ENCODE measurements around the gene PTPRR.
A peak's percentile ranks its signal among the peaks of the same experiment; 100 is the strongest.

Gene PTPRR

DNA sequence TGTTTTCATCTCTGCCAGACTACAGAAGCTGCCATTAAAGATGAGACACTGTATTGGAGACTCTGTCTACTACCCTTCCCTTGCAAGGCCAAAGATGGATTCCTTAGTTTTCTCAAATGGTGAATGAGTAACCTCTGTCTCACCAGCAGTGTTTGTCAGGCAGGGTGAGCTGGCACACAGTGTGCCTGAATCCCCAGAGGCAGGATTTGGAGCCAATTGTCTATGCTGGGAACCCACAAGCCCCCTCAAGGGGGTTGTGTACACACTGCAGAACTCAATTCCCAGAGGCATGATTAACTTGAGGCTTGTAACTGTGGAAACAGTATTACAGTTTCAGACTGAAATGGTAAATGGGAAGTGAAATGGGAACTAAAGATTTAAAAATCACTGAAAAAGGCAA, 146.5 kb downstream of the PTPRR start:
- no peak overlapping the region for H2BK120ac ChIP-seq (ENCODE audit: insufficient read depth, low read length, poor library complexity)
- H3K9me3 ChIP-seq (ENCODE audit: insufficient read depth, low read depth, low read length) = no peaks in the 10 kb centered on the region
- H3K27me3 ChIP-seq (ENCODE audit: insufficient read depth, low read length) = no peaks in the 10 kb centered on the region
- H2AFZ ChIP-seq (ENCODE audit: insufficient read depth, low read length, poor library complexity) = no peak overlapping the region
- no peak overlapping the region for H3K4me3 ChIP-seq (ENCODE audit: low read depth, low read length)
- H3K79me2 ChIP-seq (ENCODE audit: control insufficient read depth, insufficient read depth, low read length, poor library complexity) = no peaks in the 10 kb centered on the region
- no peaks in the 10 kb centered on the region for H3K36me3 ChIP-seq (ENCODE audit: control insufficient read depth in 1 of 2, insufficient read depth in 2 of 2, low read length in 2 of 2)
- H4K12ac ChIP-seq (ENCODE audit: low read depth, low read length) = no peak overlapping the region
- no peaks in the 10 kb centered on the region for H3K4me1 ChIP-seq (ENCODE audit: control insufficient read depth in 1 of 2, insufficient read depth in 2 of 2, low read length in 2 of 2)
- H3K14ac ChIP-seq (ENCODE audit: low read length) = no peak overlapping the region
- H3K4me2 ChIP-seq (ENCODE audit: low read length) = no peak overlapping the region
- no peak for DNase-seq
- H3K27ac ChIP-seq (ENCODE audit: low read depth, low read length) = no peak overlapping the region
- H3K9ac ChIP-seq (ENCODE audit: low read length) = no peak overlapping the region
- no peak overlapping the region for H2BK12ac ChIP-seq (ENCODE audit: low read length)
- H3K18ac ChIP-seq (ENCODE audit: low read length) = no peak overlapping the region
- H2AK5ac ChIP-seq (ENCODE audit: low read length) = no peak overlapping the region
- H3K79me1 ChIP-seq (ENCODE audit: low read length) = peaks cover 1% of the 10 kb centered on the region
- no peak overlapping the region for H4K8ac ChIP-seq (ENCODE audit: low read depth, low read length)
- H3K23ac ChIP-seq (ENCODE audit: low read length) = no peak overlapping the region
- H4K91ac ChIP-seq (ENCODE audit: low read depth, low read length) = no peak overlapping the region
- H2BK5ac ChIP-seq (ENCODE audit: low read depth, low read length, poor library complexity) = no peak overlapping the region
- no peak overlapping the region for H3K4ac ChIP-seq (ENCODE audit: low read depth, low read length)

DNA sequence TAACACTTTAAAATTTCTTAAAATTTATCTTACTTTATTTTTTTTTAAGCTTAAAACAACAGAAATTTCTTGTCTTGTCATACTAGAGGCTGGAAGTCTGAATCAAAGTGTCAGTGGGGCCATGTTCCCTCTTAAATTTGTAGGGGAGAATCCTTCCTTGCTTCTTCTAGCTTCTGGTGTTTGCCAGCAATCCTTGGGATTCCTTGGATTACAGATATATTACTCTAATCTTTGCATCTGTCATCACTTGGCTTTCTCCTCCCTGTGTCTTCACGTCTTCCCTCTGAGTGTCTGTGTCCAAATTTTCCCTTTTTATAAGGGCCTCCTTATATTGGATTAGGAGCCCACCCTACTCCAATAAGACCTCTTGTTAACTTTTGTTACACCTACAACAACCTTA, 147.7 kb downstream of the PTPRR start:
- no peak for DNase-seq
- no peak overlapping the region for H2AK5ac ChIP-seq (ENCODE audit: low read length)
- no peak overlapping the region for H3K14ac ChIP-seq (ENCODE audit: low read length)
- no peak overlapping the region for H3K27ac ChIP-seq (ENCODE audit: low read depth, low read length)
- no peak overlapping the region for H3K4me2 ChIP-seq (ENCODE audit: low read length)
- no peak overlapping the region for H2BK120ac ChIP-seq (ENCODE audit: insufficient read depth, low read length, poor library complexity)
- no peak overlapping the region for H4K12ac ChIP-seq (ENCODE audit: low read depth, low read length)
- no peaks in the 10 kb centered on the region for H3K27me3 ChIP-seq (ENCODE audit: insufficient read depth, low read length)
- peaks cover 1% of the 10 kb centered on the region for H3K79me1 ChIP-seq (ENCODE audit: low read length)
- H3K79me2 ChIP-seq (ENCODE audit: control insufficient read depth, insufficient read depth, low read length, poor library complexity) = no peaks in the 10 kb centered on the region
- no peak overlapping the region for H2BK5ac ChIP-seq (ENCODE audit: low read depth, low read length, poor library complexity)
- no peak overlapping the region for H2BK12ac ChIP-seq (ENCODE audit: low read length)
- H4K91ac ChIP-seq (ENCODE audit: low read depth, low read length) = no peak overlapping the region
- WGBS (ENCODE audit: extremely low coverage, insufficient coverage, insufficient read length) = no CpG with 5 or more reads among the region's 1 CpG
- H3K36me3 ChIP-seq (ENCODE audit: control insufficient read depth in 1 of 2, insufficient read depth in 2 of 2, low read length in 2 of 2) = no peaks in the 10 kb centered on the region
- H3K9me3 ChIP-seq (ENCODE audit: insufficient read depth, low read depth, low read length) = no peaks in the 10 kb centered on the region
- H2AFZ ChIP-seq (ENCODE audit: insufficient read depth, low read length, poor library complexity) = no peak overlapping the region
- H3K4me3 ChIP-seq (ENCODE audit: low read depth, low read length) = no peak overlapping the region
- no peak overlapping the region for H3K18ac ChIP-seq (ENCODE audit: low read length)
- no peak overlapping the region for H3K23ac ChIP-seq (ENCODE audit: low read length)
- H3K9ac ChIP-seq (ENCODE audit: low read length) = no peak overlapping the region
- no peak overlapping the region for H3K4ac ChIP-seq (ENCODE audit: low read depth, low read length)
- no peak overlapping the region for H4K8ac ChIP-seq (ENCODE audit: low read depth, low read length)
- H3K4me1 ChIP-seq (ENCODE audit: control insufficient read depth in 1 of 2, insufficient read depth in 2 of 2, low read length in 2 of 2) = no peaks in the 10 kb centered on the region

DNA sequence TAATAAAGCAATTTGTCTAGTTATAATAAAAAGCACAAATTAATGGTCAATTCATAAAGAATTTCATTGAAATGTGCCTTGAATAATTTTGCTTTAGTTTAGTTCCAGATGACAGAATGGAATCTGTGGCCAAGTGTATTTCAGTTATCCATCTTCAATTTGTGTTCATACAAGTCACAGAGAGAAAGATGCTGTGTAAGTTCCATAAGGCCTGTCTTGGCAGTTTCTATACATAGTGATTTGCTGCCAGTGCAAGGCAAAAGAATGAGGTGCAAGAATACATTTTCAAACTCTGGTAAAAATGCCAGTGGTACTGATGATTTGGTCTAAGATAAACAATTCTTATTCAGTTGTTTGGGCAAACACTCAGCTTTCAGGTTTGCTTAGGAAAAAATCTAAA, 149.0 kb downstream of the PTPRR start:
- no peak overlapping the region for H3K9ac ChIP-seq (ENCODE audit: low read length)
- no peak overlapping the region for H3K4ac ChIP-seq (ENCODE audit: low read depth, low read length)
- no peak overlapping the region for H2AK5ac ChIP-seq (ENCODE audit: low read length)
- H3K79me1 ChIP-seq (ENCODE audit: low read length) = peaks cover under 1% of the 10 kb centered on the region
- H3K27ac ChIP-seq (ENCODE audit: low read depth, low read length) = no peak overlapping the region
- H3K9me3 ChIP-seq (ENCODE audit: insufficient read depth, low read depth, low read length) = no peaks in the 10 kb centered on the region
- no peak overlapping the region for H2BK12ac ChIP-seq (ENCODE audit: low read length)
- H3K27me3 ChIP-seq (ENCODE audit: insufficient read depth, low read length) = no peaks in the 10 kb centered on the region
- H3K4me2 ChIP-seq (ENCODE audit: low read length) = no peak overlapping the region
- H3K4me3 ChIP-seq (ENCODE audit: low read depth, low read length) = no peak overlapping the region
- H3K23ac ChIP-seq (ENCODE audit: low read length) = no peak overlapping the region
- H4K8ac ChIP-seq (ENCODE audit: low read depth, low read length) = no peak overlapping the region
- H4K91ac ChIP-seq (ENCODE audit: low read depth, low read length) = no peak overlapping the region
- no peak overlapping the region for H2BK120ac ChIP-seq (ENCODE audit: insufficient read depth, low read length, poor library complexity)
- H3K18ac ChIP-seq (ENCODE audit: low read length) = no peak overlapping the region
- no peak overlapping the region for H2AFZ ChIP-seq (ENCODE audit: insufficient read depth, low read length, poor library complexity)
- H2BK5ac ChIP-seq (ENCODE audit: low read depth, low read length, poor library complexity) = no peak overlapping the region
- H3K4me1 ChIP-seq (ENCODE audit: control insufficient read depth in 1 of 2, insufficient read depth in 2 of 2, low read length in 2 of 2) = no peaks in the 10 kb centered on the region
- no peak overlapping the region for H4K12ac ChIP-seq (ENCODE audit: low read depth, low read length)
- no peak for DNase-seq
- H3K14ac ChIP-seq (ENCODE audit: low read length) = no peak overlapping the region
- no peaks in the 10 kb centered on the region for H3K79me2 ChIP-seq (ENCODE audit: control insufficient read depth, insufficient read depth, low read length, poor library complexity)
- no peaks in the 10 kb centered on the region for H3K36me3 ChIP-seq (ENCODE audit: control insufficient read depth in 1 of 2, insufficient read depth in 2 of 2, low read length in 2 of 2)

DNA sequence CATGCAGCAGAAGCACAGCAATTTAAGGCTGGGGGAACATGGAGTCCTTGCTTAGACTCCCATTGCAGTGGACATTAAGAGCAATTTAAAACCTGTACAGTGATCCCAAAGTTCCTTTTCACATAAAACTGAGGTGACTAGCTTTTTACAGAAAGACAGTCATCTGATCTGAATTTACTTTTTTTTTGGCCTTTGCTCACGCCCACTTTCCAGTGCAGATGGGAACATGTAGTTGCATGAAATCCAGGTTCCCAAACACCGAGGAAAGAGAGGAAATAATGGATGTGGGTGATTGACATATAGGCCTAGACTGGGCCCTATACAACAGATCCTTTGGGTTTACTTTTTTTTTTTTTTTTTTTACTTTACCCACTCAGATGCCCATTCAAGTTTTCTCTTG, 156.9 kb downstream of the PTPRR start:
- Histone ChIP-seq H3K14ac (ENCODE audit: low read length) (no peak overlapping the region), H3K9me3 (ENCODE audit: insufficient read depth, low read depth, low read length) (no peaks in the 10 kb centered on the region), H2BK120ac (ENCODE audit: insufficient read depth, low read length, poor library complexity) (no peak overlapping the region), H3K79me1 (ENCODE audit: low read length) (no peaks in the 10 kb centered on the region), H2BK12ac (ENCODE audit: low read length) (no peak overlapping the region), H4K91ac (ENCODE audit: low read depth, low read length) (no peak overlapping the region), H2BK5ac (ENCODE audit: low read depth, low read length, poor library complexity) (no peak overlapping the region), H3K18ac (ENCODE audit: low read length) (no peak overlapping the region), H2AFZ (ENCODE audit: insufficient read depth, low read length, poor library complexity) (no peak overlapping the region), H3K4me1 (ENCODE audit: control insufficient read depth in 1 of 2, insufficient read depth in 2 of 2, low read length in 2 of 2) (no peaks in the 10 kb centered on the region), H3K9ac (ENCODE audit: low read length) (no peak overlapping the region), H3K79me2 (ENCODE audit: control insufficient read depth, insufficient read depth, low read length, poor library complexity) (no peaks in the 10 kb centered on the region), H2AK5ac (ENCODE audit: low read length) (no peak overlapping the region), H3K27me3 (ENCODE audit: insufficient read depth, low read length) (no peaks in the 10 kb centered on the region), H3K36me3 (ENCODE audit: control insufficient read depth in 1 of 2, insufficient read depth in 2 of 2, low read length in 2 of 2) (no peaks in the 10 kb centered on the region), H3K23ac (ENCODE audit: low read length) (no peak overlapping the region), H3K27ac (ENCODE audit: low read depth, low read length) (no peak overlapping the region), H4K8ac (ENCODE audit: low read depth, low read length) (no peak overlapping the region), H3K4me3 (ENCODE audit: low read depth, low read length) (no peak overlapping the region), H4K12ac (ENCODE audit: low read depth, low read length) (no peak overlapping the region), H3K4me2 (ENCODE audit: low read length) (no peak overlapping the region), H3K4ac (ENCODE audit: low read depth, low read length) (no peak overlapping the region)
- no peak for DNase-seq
- WGBS (ENCODE audit: extremely low coverage, insufficient coverage, insufficient read length) = no CpG with 5 or more reads among the region's 2 CpGs

DNA sequence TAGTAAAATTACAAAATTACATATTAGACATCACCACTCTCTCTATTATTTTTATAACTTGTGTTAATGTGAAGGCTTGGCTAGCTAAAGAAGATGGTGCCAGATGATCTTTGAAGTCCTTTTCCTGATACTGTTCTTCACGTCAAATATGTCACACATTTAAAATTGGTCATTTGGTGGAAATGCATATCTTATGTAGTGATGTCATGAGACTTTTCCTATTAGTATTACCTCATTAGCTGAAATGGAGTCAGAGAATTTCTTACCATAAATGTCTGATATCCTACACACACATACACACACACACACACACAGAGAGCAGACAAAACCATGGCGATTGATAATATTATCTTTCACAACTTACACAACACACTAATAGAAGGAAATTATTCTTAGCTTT, 158.5 kb downstream of the PTPRR start:
- Histone ChIP-seq H3K18ac (ENCODE audit: low read length) (no peak overlapping the region), H3K23ac (ENCODE audit: low read length) (no peak overlapping the region), H4K91ac (ENCODE audit: low read depth, low read length) (no peak overlapping the region), H2BK12ac (ENCODE audit: low read length) (no peak overlapping the region), H4K12ac (ENCODE audit: low read depth, low read length) (no peak overlapping the region), H3K9ac (ENCODE audit: low read length) (no peak overlapping the region), H2BK120ac (ENCODE audit: insufficient read depth, low read length, poor library complexity) (no peak overlapping the region), H3K14ac (ENCODE audit: low read length) (no peak overlapping the region), H3K4me1 (ENCODE audit: control insufficient read depth in 1 of 2, insufficient read depth in 2 of 2, low read length in 2 of 2) (peaks cover 0 to 2% of the 10 kb centered on the region in 2 experiments), H2AFZ (ENCODE audit: insufficient read depth, low read length, poor library complexity) (no peak overlapping the region), H3K79me2 (ENCODE audit: control insufficient read depth, insufficient read depth, low read length, poor library complexity) (no peaks in the 10 kb centered on the region), H3K79me1 (ENCODE audit: low read length) (no peaks in the 10 kb centered on the region), H3K9me3 (ENCODE audit: insufficient read depth, low read depth, low read length) (no peaks in the 10 kb centered on the region), H3K4me2 (ENCODE audit: low read length) (no peak overlapping the region), H3K36me3 (ENCODE audit: control insufficient read depth in 1 of 2, insufficient read depth in 2 of 2, low read length in 2 of 2) (no peaks in the 10 kb centered on the region), H3K4me3 (ENCODE audit: low read depth, low read length) (no peak overlapping the region), H3K27ac (ENCODE audit: low read depth, low read length) (no peak overlapping the region), H3K4ac (ENCODE audit: low read depth, low read length) (no peak overlapping the region), H2AK5ac (ENCODE audit: low read length) (no peak overlapping the region), H4K8ac (ENCODE audit: low read depth, low read length) (no peak overlapping the region), H3K27me3 (ENCODE audit: insufficient read depth, low read length) (no peaks in the 10 kb centered on the region), H2BK5ac (ENCODE audit: low read depth, low read length, poor library complexity) (no peak overlapping the region)
- DNase-seq = peak in 1 of 2 donors; percentile 8
- no CpG with 5 or more reads among the region's 2 CpGs for WGBS (ENCODE audit: extremely low coverage, insufficient coverage, insufficient read length)
